Measurements from ENCODE around the gene EHD4.

DNA sequence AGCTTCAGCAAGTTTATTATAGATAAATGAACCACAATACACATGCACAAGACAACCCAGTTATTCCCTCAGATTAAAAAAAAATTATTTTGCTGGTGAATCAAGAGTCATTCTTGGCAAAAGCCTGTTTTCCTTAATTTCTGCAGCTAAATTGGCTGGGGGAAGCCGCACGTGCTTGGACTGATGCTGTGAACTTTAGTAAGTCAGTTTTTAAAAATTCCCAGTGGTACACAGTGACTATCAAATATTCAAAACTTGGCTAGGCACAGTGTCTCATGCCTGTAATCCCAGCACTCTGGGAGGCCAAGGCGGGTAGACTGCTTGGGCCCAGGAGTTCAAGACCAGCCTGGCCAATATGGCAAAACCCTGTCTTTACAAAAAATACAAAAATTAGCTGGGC is 23.9 kb downstream of the EHD4 start:
- TF ChIP-seq, protein P1, sequence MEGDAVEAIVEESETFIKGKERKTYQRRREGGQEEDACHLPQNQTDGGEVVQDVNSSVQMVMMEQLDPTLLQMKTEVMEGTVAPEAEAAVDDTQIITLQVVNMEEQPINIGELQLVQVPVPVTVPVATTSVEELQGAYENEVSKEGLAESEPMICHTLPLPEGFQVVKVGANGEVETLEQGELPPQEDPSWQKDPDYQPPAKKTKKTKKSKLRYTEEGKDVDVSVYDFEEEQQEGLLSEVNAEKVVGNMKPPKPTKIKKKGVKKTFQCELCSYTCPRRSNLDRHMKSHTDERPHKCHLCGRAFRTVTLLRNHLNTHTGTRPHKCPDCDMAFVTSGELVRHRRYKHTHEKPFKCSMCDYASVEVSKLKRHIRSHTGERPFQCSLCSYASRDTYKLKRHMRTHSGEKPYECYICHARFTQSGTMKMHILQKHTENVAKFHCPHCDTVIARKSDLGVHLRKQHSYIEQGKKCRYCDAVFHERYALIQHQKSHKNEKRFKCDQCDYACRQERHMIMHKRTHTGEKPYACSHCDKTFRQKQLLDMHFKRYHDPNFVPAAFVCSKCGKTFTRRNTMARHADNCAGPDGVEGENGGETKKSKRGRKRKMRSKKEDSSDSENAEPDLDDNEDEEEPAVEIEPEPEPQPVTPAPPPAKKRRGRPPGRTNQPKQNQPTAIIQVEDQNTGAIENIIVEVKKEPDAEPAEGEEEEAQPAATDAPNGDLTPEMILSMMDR (IDR thresholded peaks at IDR 0.05), result no peak
- TF ChIP-seq EP300 (IDR thresholded peaks at IDR 0.05) (peak in 1 of 2 donors; percentile 61), POLR2A (IDR thresholded peaks at IDR 0.05) (no peak)
